CD4-positive, alpha-beta T cell (primary cell): ENCODE results near the gene KIF1C. TPM values are rescaled to one million over a fixed set of nuclear protein-coding genes. Genes with fewer than 3 reads are reported as not detected.

Experiments used
- ATAC-seq: fragments of 200-7000 bp; cut with Tn5 transposase; one replicate; pipeline ENCODE4 v1.10.0; 2022; ENCODE audit warnings: mild to moderate bottlenecking; ENCODE audit not compliant: poor library complexity
- CTCF ChIA-PET: fragments of 350-600 bp; sonication (Branson Sonifier 250); formaldehyde crosslinking; loops from one replicate; lab custom pipeline; 2021; ENCODE audit warnings: antibody characterized with exemption, inconsistent platforms; lab: Charles Lee
- POLR2A ChIA-PET: fragments of 350-600 bp; sonication (Branson Sonifier 250); formaldehyde crosslinking; loops from one replicate; lab custom pipeline; 2021; ENCODE audit warnings: antibody characterized with exemption, inconsistent platforms; lab: Charles Lee
- DNase-seq, 14 experiments: peaks; one replicate each; pipeline ENCODE4 v3.0.0-alpha.2; 2013 to 2020; ENCODE audit warnings: mixed read lengths in 2 of 14
- H3K27ac ChIP-seq, 2 donors: one replicate each; pipeline versions ENCODE4 v1.5.1 to v1.7.0; 2013; ENCODE audit warnings: low read length in 2 of 2, low read depth in 1 of 2, mild to moderate bottlenecking in 1 of 2
- H3K27me3 ChIP-seq, 2 experiments: 1 replicate in 1 of 2; 2 replicates in 1 of 2; pipeline versions ENCODE4 v1.6.1 to v1.7.0; 2013; ENCODE audit warnings: low read length in 2 of 2, control low read depth in 1 of 2, mild to moderate bottlenecking in 1 of 2, moderate library complexity in 1 of 2; ENCODE audit not compliant: insufficient read depth in 2 of 2, control insufficient read depth in 1 of 2
- H3K36me3 ChIP-seq: one replicate; pipeline ENCODE4 v1.6.1; 2013; ENCODE audit warnings: low read length, control low read depth; ENCODE audit not compliant: insufficient read depth
- H3K4me1 ChIP-seq: one replicate; pipeline ENCODE4 v1.6.1; 2013; ENCODE audit warnings: low read length, control low read depth; ENCODE audit not compliant: insufficient read depth
- H3K4me3 ChIP-seq: one replicate; pipeline ENCODE4 v1.5.1; 2013; ENCODE audit warnings: mild to moderate bottlenecking, low read length, moderate library complexity
- H3K9me3 ChIP-seq, 2 experiments: 1 replicate in 1 of 2; 2 replicates in 1 of 2; pipeline versions ENCODE4 v1.6.1 to v1.7.0; 2013; ENCODE audit warnings: low read length in 2 of 2, mild to moderate bottlenecking in 2 of 2, control low read depth in 1 of 2, moderate library complexity in 1 of 2; ENCODE audit not compliant: control insufficient read depth in 1 of 2, insufficient read depth in 1 of 2
- H3K27ac Mint-ChIP-seq: one replicate; pipeline ENCODE4 v1.8.0; 2020; ENCODE audit warnings: mixed read lengths
- H3K27me3 Mint-ChIP-seq: one replicate; pipeline ENCODE4 v1.8.0; 2021; ENCODE audit warnings: mixed read lengths
- H3K36me3 Mint-ChIP-seq: one replicate; pipeline ENCODE4 v1.8.0; 2021; ENCODE audit warnings: low read depth, mixed read lengths
- H3K4me1 Mint-ChIP-seq: one replicate; pipeline ENCODE4 v1.8.0; 2021; ENCODE audit warnings: low read depth, mixed read lengths
- H3K4me3 Mint-ChIP-seq: one replicate; pipeline ENCODE4 v1.8.0; 2020; ENCODE audit warnings: mild to moderate bottlenecking, mixed read lengths
- H3K9me3 Mint-ChIP-seq: one replicate; pipeline ENCODE4 v1.8.0; 2020; ENCODE audit warnings: mixed read lengths
- CTCF ChIP-seq: fragments of 200-600 bp; IDR thresholded peaks from one replicate; pipeline ENCODE4 v1.8.0; 2022; ENCODE audit warnings: antibody characterized with exemption, mild to moderate bottlenecking
- intact Hi-C, 2 experiments: fragments of 100-400 bp; cut with DNase I in 1 of 2; cut with micrococcal nuclease in 1 of 2; formaldehyde crosslinking; loops; one replicate each; pipeline versions ENCODE4 v1.15.1 to v1.9.0; 2023 to 2025; cut with DNase I, micrococcal nuclease
- total RNA-seq, 174 experiments: library from RNA in 2 of 174; stranded (reverse) in 2 of 174; gene quantifications; one replicate each; pipeline ENCODE4 v1.2.3 and lab custom pipeline; 2021 to 2026

The KIF1C gene
- total RNA-seq, 2 experiments from 2014 or later, result 10.2 to 12.2 TPM

- intact Hi-C loops, result no loop called here
- CTCF ChIA-PET, result no interaction called here
- DNase-seq (peak in 1 of 14 experiments; percentile 20), ATAC-seq (no peak)
- POLR2A ChIA-PET, result interaction anchor here (0.8 to 3.8 kb wide), 2 partner anchors 33 to 61 kb away, joined by 3 to 38 read pairs; partner anchors contain the start of genes RNF167, SLC25A11 and SPAG7
- H3K4me3 Mint-ChIP-seq, result peak overlapping the region; percentile 27
- peaks cover 32% of the 10 kb centered on the region for H3K36me3 ChIP-seq
- no peak overlapping the region for H3K27ac Mint-ChIP-seq
- no peaks in the 10 kb centered on the region for H3K27me3 Mint-ChIP-seq
- peaks cover 21% of the 10 kb centered on the region for H3K4me1 Mint-ChIP-seq
- no peaks in the 10 kb centered on the region for H3K9me3 Mint-ChIP-seq
- H3K9me3 ChIP-seq, result no peaks in the 10 kb centered on the region
- H3K4me3 ChIP-seq, result no peak overlapping the region
- TF ChIP-seq CTCF, result no peak
- peaks cover 56% of the 10 kb centered on the region for H3K36me3 Mint-ChIP-seq
- no peaks in the 10 kb centered on the region for H3K27me3 ChIP-seq
- H3K4me1 ChIP-seq, result peaks cover 24% of the 10 kb centered on the region
- no peak overlapping the region for H3K27ac ChIP-seq
Observed at GRCh38 chr17:5000237-5000639, 2.5 kb downstream of the KIF1C start.

- H3K27me3 ChIP-seq, result no peaks in the 10 kb centered on the region
- ChIA-PET POLR2A (no interaction called here), CTCF (interaction anchor here (1.2 kb wide), 1 partner anchor 93 kb away, joined by 3 read pairs; no protein-coding TSS in a partner anchor)
- peaks cover 17% of the 10 kb centered on the region for H3K4me1 ChIP-seq
- no peak for DNase-seq
- H3K9me3 ChIP-seq, result no peaks in the 10 kb centered on the region
- H3K27me3 Mint-ChIP-seq, result no peaks in the 10 kb centered on the region
- no peak for TF ChIP-seq CTCF
- H3K36me3 Mint-ChIP-seq, result peaks cover 68% of the 10 kb centered on the region
- H3K9me3 Mint-ChIP-seq, result no peaks in the 10 kb centered on the region
- H3K27ac ChIP-seq, result no peak overlapping the region
- peaks cover 15% of the 10 kb centered on the region for H3K4me1 Mint-ChIP-seq
- H3K4me3 Mint-ChIP-seq, result no peak overlapping the region
- ATAC-seq, result no peak
- peaks cover 43% of the 10 kb centered on the region for H3K36me3 ChIP-seq
- no peak overlapping the region for H3K4me3 ChIP-seq
- intact Hi-C loops, result no loop called here
- H3K27ac Mint-ChIP-seq, result no peak overlapping the region
Observed at GRCh38 chr17:5002121-5002788, 4.5 kb downstream of the KIF1C start.

- no peak overlapping the region for H3K4me3 ChIP-seq
- CTCF ChIA-PET, result interaction anchor here (0.6 kb wide), 1 partner anchor 90 kb away, joined by 3 read pairs; no protein-coding TSS in a partner anchor
- H3K27me3 Mint-ChIP-seq, result no peaks in the 10 kb centered on the region
- intact Hi-C loops, result no loop called here
- H3K4me3 Mint-ChIP-seq, result no peak overlapping the region
- ATAC-seq (no peak), DNase-seq (no peak)
- H3K27me3 ChIP-seq, result no peaks in the 10 kb centered on the region
- no peaks in the 10 kb centered on the region for H3K9me3 ChIP-seq
- no peak overlapping the region for H3K27ac Mint-ChIP-seq
- POLR2A ChIA-PET, result no interaction called here
- H3K4me1 Mint-ChIP-seq, result peaks cover 14% of the 10 kb centered on the region
- H3K27ac ChIP-seq, result no peak overlapping the region
- peaks cover 54% of the 10 kb centered on the region for H3K36me3 ChIP-seq
- no peaks in the 10 kb centered on the region for H3K9me3 Mint-ChIP-seq
- peaks cover 13% of the 10 kb centered on the region for H3K4me1 ChIP-seq
- H3K36me3 Mint-ChIP-seq, result peaks cover 79% of the 10 kb centered on the region
- TF ChIP-seq CTCF, result no peak
Observed at GRCh38 chr17:5003214-5003867, 5.6 kb downstream of the KIF1C start.
